ENCODE results near the gene FARP1.

DNA sequence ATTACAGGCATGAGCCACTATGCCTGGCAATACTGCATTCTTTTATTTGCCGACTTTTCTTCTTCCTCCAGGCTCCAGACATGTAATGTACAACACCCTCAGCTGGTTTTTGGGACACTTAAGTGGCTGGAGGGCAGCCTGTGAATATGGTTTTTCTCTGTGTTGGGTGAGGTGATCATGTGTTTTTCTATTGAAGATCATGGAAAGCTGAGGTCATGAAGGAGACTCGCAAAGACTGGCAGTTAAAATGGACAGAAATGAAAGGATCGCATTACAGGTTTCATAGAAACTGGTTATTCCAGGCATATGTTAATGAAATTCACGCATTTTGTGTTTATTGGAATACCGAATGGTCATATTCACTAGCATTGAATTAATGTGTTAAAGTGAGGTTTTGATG, 119.4 kb downstream of the FARP1 start:
- TF ChIP-seq POLR2A (IDR thresholded peaks at IDR 0.05) = no peak
- TF ChIP-seq, protein P1, sequence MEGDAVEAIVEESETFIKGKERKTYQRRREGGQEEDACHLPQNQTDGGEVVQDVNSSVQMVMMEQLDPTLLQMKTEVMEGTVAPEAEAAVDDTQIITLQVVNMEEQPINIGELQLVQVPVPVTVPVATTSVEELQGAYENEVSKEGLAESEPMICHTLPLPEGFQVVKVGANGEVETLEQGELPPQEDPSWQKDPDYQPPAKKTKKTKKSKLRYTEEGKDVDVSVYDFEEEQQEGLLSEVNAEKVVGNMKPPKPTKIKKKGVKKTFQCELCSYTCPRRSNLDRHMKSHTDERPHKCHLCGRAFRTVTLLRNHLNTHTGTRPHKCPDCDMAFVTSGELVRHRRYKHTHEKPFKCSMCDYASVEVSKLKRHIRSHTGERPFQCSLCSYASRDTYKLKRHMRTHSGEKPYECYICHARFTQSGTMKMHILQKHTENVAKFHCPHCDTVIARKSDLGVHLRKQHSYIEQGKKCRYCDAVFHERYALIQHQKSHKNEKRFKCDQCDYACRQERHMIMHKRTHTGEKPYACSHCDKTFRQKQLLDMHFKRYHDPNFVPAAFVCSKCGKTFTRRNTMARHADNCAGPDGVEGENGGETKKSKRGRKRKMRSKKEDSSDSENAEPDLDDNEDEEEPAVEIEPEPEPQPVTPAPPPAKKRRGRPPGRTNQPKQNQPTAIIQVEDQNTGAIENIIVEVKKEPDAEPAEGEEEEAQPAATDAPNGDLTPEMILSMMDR (IDR thresholded peaks at IDR 0.05) = no peak
